Thymus (tissue), 11 donors: ENCODE data around the gene SCN9A. TPM values are rescaled to one million over a fixed set of nuclear protein-coding genes. Genes with fewer than 3 reads are reported as not detected.
"Not testable (repeated sequence)": the region's sequence is repeated elsewhere in the genome, so short reads cannot be mapped to it uniquely, and the experiment has no call there.

ENCODE experiments used
- DNase-seq, 9 donors: peaks; one replicate each; pipeline ENCODE4 v3.0.0-alpha.2; 2013; ENCODE audit warnings: low spot score in 9 of 9, low read depth in 6 of 9, missing footprints in 1 of 9
- H3K27ac ChIP-seq, 2 donors: one replicate each; pipeline ENCODE4 v1.5.1; 2013; ENCODE audit warnings: control low read depth in 1 of 2, low read depth in 1 of 2, low read length in 1 of 2, mild to moderate bottlenecking in 1 of 2, moderate library complexity in 1 of 2
- H3K27me3 ChIP-seq, 2 donors: one replicate each; pipeline ENCODE4 v1.5.1; 2013; ENCODE audit warnings: low read length in 1 of 2; ENCODE audit not compliant: control insufficient read depth in 2 of 2, insufficient read depth in 1 of 2
- H3K36me3 ChIP-seq, 2 donors: one replicate each; pipeline ENCODE4 v1.5.1; 2013; ENCODE audit warnings: low read length in 1 of 2, mild to moderate bottlenecking in 1 of 2, moderate library complexity in 1 of 2; ENCODE audit not compliant: control insufficient read depth in 2 of 2, insufficient read depth in 2 of 2
- H3K4me1 ChIP-seq, 2 donors: one replicate each; pipeline ENCODE4 v1.5.1; 2013; ENCODE audit warnings: low read length in 2 of 2; ENCODE audit not compliant: control insufficient read depth in 2 of 2, insufficient read depth in 2 of 2
- H3K4me3 ChIP-seq, 2 donors: one replicate each; pipeline ENCODE4 v1.5.1; 2013; ENCODE audit warnings: low read length in 2 of 2, control low read depth in 1 of 2, mild to moderate bottlenecking in 1 of 2
- H3K9me3 ChIP-seq, 2 donors: one replicate each; pipeline ENCODE4 v1.5.1; 2013; ENCODE audit warnings: low read length in 1 of 2, mild to moderate bottlenecking in 1 of 2; ENCODE audit not compliant: control insufficient read depth in 2 of 2, insufficient read depth in 1 of 2
- WGBS: extraction: QIAGEN DNeasy Blood & Tissue Kit; methylation state at CpG from one replicate; pipeline ENCODE4 v1.1.7; 2013; 5-methylcytosine and 5-hydroxymethylcytosine counted together
- polyA plus RNA-seq: library from polyadenylated mRNA; stranded (reverse); fragments of 200-250 nt; gene quantifications from one replicate; pipeline ENCODE4 v1.2.3, GENCODE V29; 2013
- total RNA-seq: library from RNA; stranded (reverse); fragments of 120-200 nt; gene quantifications from one replicate; pipeline ENCODE4 v1.2.4, GENCODE V29; 2013
- donor health status: healthy.

The SCN9A gene
- total and polyA plus RNA-seq, 2 donors: 1.2 to 5.6 TPM

DNA sequence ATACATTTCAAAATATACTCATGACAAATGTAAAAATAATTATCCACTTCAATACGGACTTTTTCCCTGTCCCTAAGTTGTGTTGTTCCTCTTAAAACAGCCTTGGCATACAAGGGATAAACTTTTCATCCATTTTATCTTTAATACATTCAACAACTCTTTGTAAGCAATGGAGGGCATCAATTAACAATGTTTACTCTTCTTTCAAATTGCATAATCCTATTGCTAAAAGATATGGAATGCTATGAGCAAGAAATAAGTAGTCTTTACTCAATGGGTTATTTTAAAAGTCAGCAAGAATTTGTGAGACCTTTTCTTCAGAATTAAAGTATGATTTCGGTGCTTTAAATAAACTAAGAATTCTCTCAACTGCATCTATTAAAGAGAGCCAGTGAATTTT, 41.9 kb downstream of the SCN9A start:
- no peak overlapping the region for H3K4me3 ChIP-seq
- no peaks in the 10 kb centered on the region for H3K9me3 ChIP-seq
- H3K4me1 ChIP-seq: no peaks in the 10 kb centered on the region
- H3K27ac ChIP-seq: no peak overlapping the region
- H3K27me3 ChIP-seq: no peaks in the 10 kb centered on the region
- H3K36me3 ChIP-seq: no peaks in the 10 kb centered on the region
- 97% methylated on average over 2 of the region's 2 CpGs for WGBS
- DNase-seq: no peak

DNA sequence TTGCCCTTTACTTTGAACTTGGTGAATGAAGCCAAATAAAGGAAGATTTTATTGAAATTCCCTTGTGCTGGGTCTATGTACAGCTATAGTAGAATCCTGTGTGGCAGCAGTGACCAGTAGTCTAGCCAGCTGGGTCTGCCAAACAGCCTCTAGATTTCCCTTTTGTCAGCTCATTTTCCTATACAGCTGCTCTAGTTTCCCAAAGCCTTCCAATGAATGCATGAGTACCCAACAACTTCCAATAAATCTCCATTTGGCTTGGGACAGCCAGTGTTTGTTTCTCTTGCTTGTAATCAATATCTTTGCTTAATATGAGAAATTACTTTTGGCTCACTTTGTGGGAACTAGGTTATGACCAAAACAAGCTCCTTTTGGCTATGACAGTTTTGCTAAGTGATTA, 43.6 kb downstream of the SCN9A start:
- Histone ChIP-seq H3K27ac (no peak overlapping the region), H3K36me3 (no peaks in the 10 kb centered on the region), H3K4me1 (no peaks in the 10 kb centered on the region), H3K9me3 (no peaks in the 10 kb centered on the region), H3K4me3 (no peak overlapping the region), H3K27me3 (no peaks in the 10 kb centered on the region)
- no peak for DNase-seq

DNA sequence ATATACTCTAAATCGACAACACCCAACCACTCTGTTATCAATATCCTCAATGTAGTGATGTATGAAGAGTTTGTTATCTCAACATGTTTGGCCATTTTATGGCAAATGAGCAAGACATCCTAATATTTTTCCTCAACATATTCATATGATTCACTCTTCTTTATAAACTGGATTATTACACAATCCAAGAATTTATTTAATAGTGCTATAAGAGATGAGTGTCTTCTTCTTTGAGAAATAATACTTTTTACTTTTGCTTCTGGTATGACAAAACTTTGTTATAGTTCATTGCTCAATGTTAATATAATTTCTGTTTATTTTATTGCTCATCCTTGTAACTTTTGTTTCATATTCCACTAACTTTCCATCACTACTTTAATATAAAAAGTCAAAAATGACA, 44.3 kb downstream of the SCN9A start:
- WGBS: 98% methylated on average over 1 of the region's 1 CpG
- no peak overlapping the region for H3K4me3 ChIP-seq
- no peak for DNase-seq

DNA sequence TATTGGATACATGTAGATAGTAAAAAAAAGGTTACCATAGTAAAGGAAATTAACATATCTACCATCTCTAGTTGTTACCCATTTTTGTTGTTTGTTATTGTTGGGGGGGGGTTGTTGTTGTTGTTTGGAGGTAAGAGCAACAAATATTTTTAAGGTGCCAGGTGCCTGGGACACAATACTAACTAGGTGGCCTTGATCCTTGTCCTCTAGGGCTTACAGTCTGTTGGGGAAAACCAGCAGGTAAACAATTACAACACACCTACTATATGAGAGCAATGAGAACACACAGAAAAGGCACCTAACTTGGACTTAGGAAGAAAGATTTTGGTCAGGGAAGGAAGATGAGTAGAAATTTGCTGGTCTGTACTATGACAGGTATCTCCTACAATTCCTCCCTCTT, 46.3 kb downstream of the SCN9A start:
- H3K36me3 ChIP-seq: no peaks in the 10 kb centered on the region
- no peak overlapping the region for H3K27ac ChIP-seq
- no peaks in the 10 kb centered on the region for H3K9me3 ChIP-seq
- no peak overlapping the region for H3K4me3 ChIP-seq
- no peak for DNase-seq
- no peaks in the 10 kb centered on the region for H3K27me3 ChIP-seq
- no peaks in the 10 kb centered on the region for H3K4me1 ChIP-seq

More for the DNA sequence above, 44.3 kb downstream of the SCN9A start:
- no peaks in the 10 kb centered on the region for H3K36me3 ChIP-seq
- H3K4me1 ChIP-seq: no peaks in the 10 kb centered on the region
- no peaks in the 10 kb centered on the region for H3K9me3 ChIP-seq
- no peaks in the 10 kb centered on the region for H3K27me3 ChIP-seq
- H3K27ac ChIP-seq: no peak overlapping the region

DNA sequence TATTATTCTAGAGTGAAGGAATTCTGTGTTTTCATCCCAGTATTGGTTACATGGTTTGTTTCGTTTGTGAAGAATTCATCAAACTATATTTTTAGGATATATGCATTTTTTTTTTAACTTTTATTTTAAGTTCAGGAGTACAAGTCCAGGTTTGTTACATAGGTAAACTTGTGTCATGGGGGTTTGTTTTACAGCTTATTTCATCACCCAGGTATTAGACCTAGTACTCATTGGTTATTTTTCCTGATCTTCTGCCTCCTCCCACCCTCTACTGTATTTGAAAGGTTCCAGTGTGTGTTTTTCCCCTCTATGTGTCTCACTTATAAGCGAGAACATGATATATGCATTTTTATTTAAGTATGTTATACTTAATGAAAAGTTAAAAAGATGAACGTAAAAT, 47.6 kb downstream of the SCN9A start:
- WGBS: 61% methylated on average over 3 of the region's 3 CpGs

DNA sequence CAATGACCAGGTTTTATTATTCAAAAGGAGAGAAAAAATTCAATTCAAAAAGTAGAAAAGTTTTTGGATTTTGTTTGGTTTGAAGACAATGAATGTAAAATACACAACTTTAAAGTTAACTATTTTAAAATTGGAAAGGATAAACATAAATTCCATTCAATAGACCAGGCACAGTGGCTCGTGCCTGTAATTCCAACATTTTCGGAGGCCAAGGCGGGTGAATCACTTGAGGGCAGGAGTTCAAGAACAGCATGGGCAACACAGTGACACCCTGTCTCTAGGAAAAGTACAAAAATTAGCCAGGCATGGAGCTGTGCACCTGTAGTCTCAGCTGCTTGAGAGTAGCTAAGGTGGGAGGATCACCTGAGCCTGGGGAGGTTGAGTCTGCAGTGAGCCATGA, 54.7 kb downstream of the SCN9A start:
- H3K4me3 ChIP-seq: no peak overlapping the region
- H3K9me3 ChIP-seq: no peaks in the 10 kb centered on the region
- H3K4me1 ChIP-seq: no peaks in the 10 kb centered on the region
- no peaks in the 10 kb centered on the region for H3K27me3 ChIP-seq
- DNase-seq: no peak
- H3K27ac ChIP-seq: no peak overlapping the region
- 99% methylated on average over 3 of the region's 3 CpGs for WGBS
- no peaks in the 10 kb centered on the region for H3K36me3 ChIP-seq

More for the DNA sequence above, 47.6 kb downstream of the SCN9A start:
- H3K36me3 ChIP-seq: no peaks in the 10 kb centered on the region
- no peaks in the 10 kb centered on the region for H3K4me1 ChIP-seq
- DNase-seq: no peak
- H3K27me3 ChIP-seq: no peaks in the 10 kb centered on the region
- H3K27ac ChIP-seq: no peak overlapping the region
- no peaks in the 10 kb centered on the region for H3K9me3 ChIP-seq
- H3K4me3 ChIP-seq: no peak overlapping the region

DNA sequence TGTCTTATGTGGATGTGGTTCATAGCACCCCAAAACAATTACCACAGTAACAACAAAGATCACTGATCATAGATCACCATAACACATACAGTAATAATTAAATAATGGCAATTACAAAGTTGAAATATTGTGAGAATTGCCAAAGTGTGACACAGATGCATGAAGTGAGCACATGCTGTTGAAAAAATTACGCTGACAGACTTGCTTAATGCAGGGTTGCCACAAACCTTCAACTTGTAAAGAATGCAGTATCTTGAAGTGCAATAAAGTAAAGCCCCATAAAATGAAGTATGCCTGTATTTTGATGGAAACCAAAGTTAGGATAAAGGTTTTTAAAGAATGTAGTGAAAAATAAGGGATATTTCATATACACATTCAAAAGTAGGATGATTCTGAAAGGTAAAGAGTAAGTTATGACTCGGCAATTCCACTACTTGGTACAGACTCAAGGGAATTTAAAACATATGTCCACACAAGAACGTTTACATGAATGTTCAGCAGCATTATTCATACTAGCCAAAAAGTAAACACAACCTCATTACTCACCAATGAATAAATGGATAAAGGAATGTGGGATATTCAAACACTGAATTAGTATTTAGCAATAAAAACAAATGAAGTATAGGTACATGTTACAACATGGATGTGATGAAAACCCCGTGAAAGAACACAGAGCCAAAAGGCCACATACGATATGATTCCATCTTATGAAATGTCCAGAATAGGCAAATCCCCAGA, 61.6 kb downstream of the SCN9A start:
- Histone ChIP-seq H3K4me3 (no peak overlapping the region), H3K4me1 (no peaks in the 10 kb centered on the region), H3K27me3 (no peaks in the 10 kb centered on the region), H3K9me3 (no peaks in the 10 kb centered on the region), H3K27ac (no peak overlapping the region), H3K36me3 (no peaks in the 10 kb centered on the region)
- DNase-seq: no peak
- WGBS: 75% methylated on average over 5 of the region's 5 CpGs

DNA sequence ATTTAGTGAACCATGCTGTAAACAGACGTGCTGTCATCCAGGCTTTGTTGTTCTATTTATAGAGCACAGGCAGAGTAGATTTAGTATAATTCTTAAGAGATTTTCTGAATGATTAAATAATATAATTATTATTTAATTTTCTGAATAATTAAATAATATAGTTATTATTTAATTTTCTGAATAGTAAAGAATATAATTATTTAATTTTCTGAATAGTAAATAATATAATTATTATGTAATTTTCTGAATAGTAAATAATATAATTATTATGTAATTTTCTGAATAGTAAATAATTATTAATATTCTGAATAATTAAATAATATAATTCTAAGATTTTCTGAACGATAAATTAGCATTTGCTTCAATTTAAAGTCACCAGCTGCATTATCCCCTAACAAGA, 62.9 kb downstream of the SCN9A start:
- H3K27me3 ChIP-seq, DNase-seq, H3K9me3 ChIP-seq, H3K4me1 ChIP-seq, H3K27ac ChIP-seq, H3K36me3 ChIP-seq, H3K4me3 ChIP-seq: not testable (repeated sequence)
- under 1% methylated on average over 2 of the region's 2 CpGs for WGBS

DNA sequence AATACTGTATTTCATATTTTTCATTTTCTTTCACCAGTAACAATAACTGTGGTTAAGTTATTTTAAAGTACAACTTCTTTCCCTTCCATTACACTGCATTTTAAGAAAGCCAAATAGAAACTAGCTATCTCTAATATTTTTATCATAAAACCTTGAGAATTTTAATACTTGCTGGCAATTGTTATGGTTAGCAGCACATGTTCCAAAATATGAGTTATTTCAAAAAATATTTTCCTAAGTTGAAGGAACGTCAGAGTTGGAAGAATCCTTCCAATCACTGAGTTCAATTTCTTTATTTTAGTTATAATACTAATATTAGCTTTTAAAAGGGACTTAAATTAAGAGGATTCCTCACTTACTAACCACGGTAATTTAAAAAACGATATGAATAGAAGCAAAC, 68.4 kb downstream of the SCN9A start:
- Histone ChIP-seq H3K4me3 (no peak overlapping the region), H3K27ac (no peak overlapping the region), H3K36me3 (no peaks in the 10 kb centered on the region), H3K9me3 (no peaks in the 10 kb centered on the region), H3K4me1 (no peaks in the 10 kb centered on the region), H3K27me3 (no peaks in the 10 kb centered on the region)
- WGBS: 97% methylated on average over 3 of the region's 3 CpGs
- DNase-seq: no peak

DNA sequence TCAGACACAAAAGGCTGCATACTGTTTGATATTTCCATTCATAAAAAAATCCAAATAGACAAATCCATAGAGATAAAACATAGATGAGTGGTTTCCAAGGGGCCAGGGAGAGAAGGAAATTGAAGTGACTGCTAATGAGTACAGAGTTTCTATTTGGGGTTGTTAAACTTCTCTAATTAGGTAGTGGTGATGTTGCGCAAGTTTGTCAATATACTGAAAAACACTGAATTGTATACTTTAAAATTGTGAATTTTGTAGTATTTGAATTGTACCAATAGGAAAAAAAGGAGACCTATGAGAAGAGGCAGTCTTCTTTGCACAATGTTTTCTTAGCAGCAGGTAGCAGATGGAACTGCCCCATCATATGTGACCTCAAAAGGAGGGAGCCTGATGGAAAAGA, 71.1 kb downstream of the SCN9A start:
- no peak for DNase-seq
- no peaks in the 10 kb centered on the region for H3K27me3 ChIP-seq
- no peak overlapping the region for H3K4me3 ChIP-seq
- no peaks in the 10 kb centered on the region for H3K36me3 ChIP-seq
- H3K27ac ChIP-seq: no peak overlapping the region
- no peaks in the 10 kb centered on the region for H3K9me3 ChIP-seq
- WGBS: 99% methylated on average over 1 of the region's 1 CpG
- H3K4me1 ChIP-seq: no peaks in the 10 kb centered on the region
